ENCODE data around the gene PRRC2B. TPM values are rescaled to one million over a fixed set of nuclear protein-coding genes. Genes with fewer than 3 reads are reported as not detected.

PRRC2B gene
- total and polyA plus RNA-seq, 2 of the 13 experiments (the other 11 are each of a cell fraction or from before 2014, with no cell fraction given) = 20.8 to 37.4 TPM

GRCh38 chr9:131545003-131545785 is 151.3 kb downstream of the PRRC2B start, which contains the start of gene PRRT1B (continued):
- TF ChIP-seq, protein P1, sequence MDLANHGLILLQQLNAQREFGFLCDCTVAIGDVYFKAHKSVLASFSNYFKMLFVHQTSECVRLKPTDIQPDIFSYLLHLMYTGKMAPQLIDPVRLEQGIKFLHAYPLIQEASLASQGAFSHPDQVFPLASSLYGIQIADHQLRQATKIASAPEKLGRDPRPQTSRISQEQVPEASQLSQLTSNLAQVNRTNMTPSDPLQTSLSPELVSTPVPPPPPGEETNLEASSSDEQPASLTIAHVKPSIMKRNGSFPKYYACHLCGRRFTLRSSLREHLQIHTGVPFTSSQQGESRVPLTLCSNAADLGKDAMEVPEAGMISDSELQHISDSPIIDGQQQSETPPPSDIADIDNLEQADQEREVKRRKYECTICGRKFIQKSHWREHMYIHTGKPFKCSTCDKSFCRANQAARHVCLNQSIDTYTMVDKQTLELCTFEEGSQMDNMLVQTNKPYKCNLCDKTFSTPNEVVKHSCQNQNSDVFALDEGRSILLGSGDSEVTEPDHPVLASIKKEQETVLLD (CRISPR knock-in tag; IDR thresholded peaks at IDR 0.05; ENCODE audit: low read depth) = no peak
- TF ChIP-seq NAIF1 (CRISPR knock-in tag; IDR thresholded peaks at IDR 0.05; ENCODE audit: borderline replicate concordance) (no peak), ZNF646 (CRISPR knock-in tag; IDR thresholded peaks at IDR 0.05) (no peak), ZNF549 (CRISPR knock-in tag; IDR thresholded peaks at IDR 0.05) (no peak), ZNF597 (CRISPR knock-in tag; IDR thresholded peaks at IDR 0.05) (no peak), NR2F2 (IDR thresholded peaks at IDR 0.05; ENCODE audit: borderline replicate concordance, low read depth) (no peak; the same call in 1 of the 2 replicates), HIVEP1 (CRISPR knock-in tag; IDR thresholded peaks at IDR 0.05) (no peak), HMG20B (CRISPR knock-in tag; conservative IDR thresholded peaks at IDR 0.05) (0 out of 2 replicates have a peak, but pooled peaks have one; percentile 31), ZFP62 (CRISPR knock-in tag; IDR thresholded peaks at IDR 0.05) (no peak), NFE2 (CRISPR knock-in tag; IDR thresholded peaks at IDR 0.05) (no peak), MYPOP (CRISPR knock-in tag; IDR thresholded peaks at IDR 0.05) (peak; percentile 83), ZNF24 (IDR thresholded peaks at IDR 0.05) (no peak), KDM4B (CRISPR knock-in tag; IDR thresholded peaks at IDR 0.05) (peak; percentile 59; the same call in 1 of the 2 replicates), EEA1 (CRISPR knock-in tag; IDR thresholded peaks at IDR 0.05; ENCODE audit: borderline replicate concordance) (no peak), NRL (CRISPR knock-in tag; IDR thresholded peaks at IDR 0.05; ENCODE audit: borderline replicate concordance) (no peak)
- TF ChIP-seq, protein P2, sequence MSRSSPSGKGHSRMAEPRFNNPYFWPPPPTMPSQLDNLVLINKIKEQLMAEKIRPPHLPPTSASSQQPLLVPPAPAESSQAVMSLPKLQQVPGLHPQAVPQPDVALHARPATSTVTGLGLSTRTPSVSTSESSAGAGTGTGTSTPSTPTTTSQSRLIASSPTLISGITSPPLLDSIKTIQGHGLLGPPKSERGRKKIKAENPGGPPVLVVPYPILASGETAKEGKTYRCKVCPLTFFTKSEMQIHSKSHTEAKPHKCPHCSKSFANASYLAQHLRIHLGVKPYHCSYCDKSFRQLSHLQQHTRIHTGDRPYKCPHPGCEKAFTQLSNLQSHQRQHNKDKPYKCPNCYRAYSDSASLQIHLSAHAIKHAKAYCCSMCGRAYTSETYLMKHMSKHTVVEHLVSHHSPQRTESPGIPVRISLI (CRISPR knock-in tag; IDR thresholded peaks at IDR 0.05; ENCODE audit: borderline replicate concordance) = peak; percentile 64; the same call in 1 of the 2 replicates
